NCI-H2081 treated with DMSO at 0.1 percent for 48 hours (cell line): ENCODE measurements around the gene MMP2.

ENCODE experiments used
- DNase-seq: peaks from one replicate; lab custom pipeline; 2025; lab: John Stamatoyannopoulos, UW

Gene MMP2

GRCh38 chr16:55515111-55515510 lies 36.1 kb downstream of the MMP2 start:
- no peak for DNase-seq

DNA sequence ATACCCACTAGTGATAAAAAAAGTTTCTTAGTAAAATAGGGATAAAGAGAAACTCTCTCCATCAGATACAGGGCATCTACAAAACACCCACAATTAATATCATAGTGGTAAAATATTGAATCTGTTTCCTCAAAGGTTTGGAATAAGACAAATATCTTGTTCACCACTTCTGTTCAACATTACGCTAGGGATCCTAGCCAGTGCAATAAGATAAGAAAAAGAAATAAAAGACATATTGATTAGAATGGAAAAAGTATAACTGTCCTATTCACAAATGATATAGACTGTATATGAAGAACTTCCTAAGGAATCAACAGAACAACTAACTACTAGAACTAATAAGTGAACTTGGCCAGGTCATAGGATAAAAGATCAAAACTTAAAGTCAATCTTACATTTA lies 42.8 kb downstream of the MMP2 start:
- DNase-seq: no peak

- DNase-seq: no peak
Measured at GRCh38 chr16:55526441-55526840, 47.4 kb downstream of the MMP2 start.

DNA sequence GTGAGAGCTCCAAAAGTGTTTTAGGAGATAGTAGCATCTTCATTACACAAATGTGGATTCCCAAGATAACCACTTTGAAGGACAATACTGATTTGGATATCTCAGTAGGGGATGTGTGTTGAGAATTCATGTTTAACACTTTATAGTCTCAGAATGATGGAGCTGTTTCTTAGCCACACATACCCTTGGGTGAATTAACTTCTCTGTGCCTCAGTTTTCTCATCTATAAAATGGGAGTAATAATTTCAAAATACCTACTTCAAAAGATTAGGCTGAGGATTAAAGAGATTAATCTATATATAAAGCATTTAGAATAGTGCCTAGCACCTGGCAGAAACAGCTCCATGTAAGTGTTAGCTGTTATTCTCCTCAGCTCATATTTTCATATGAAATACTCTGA lies 48.9 kb downstream of the MMP2 start:
- DNase-seq: no peak

DNA sequence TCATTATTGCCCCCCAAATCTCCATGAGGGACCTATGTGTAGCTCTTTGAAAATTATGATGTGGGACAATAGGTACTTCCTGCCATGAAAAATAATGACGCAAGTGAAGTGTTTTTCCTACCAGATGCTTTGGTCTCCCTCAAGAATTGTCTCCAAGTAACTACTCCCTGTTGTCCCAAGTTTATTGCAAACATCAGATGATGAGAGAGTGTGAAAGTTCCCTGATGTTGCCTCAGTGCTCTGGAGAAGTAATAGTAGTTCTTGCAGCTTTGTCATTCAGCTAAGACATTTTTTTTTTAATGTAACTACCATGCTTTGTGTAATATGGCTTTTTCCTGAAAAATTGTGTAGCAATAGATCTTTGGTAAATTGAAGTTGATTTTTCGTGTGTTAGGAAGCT lies 50.0 kb downstream of the MMP2 start:
- DNase-seq: no peak

- DNase-seq: no peak
Measured at GRCh38 chr16:55530316-55530856, 51.4 kb downstream of the MMP2 start.

DNA sequence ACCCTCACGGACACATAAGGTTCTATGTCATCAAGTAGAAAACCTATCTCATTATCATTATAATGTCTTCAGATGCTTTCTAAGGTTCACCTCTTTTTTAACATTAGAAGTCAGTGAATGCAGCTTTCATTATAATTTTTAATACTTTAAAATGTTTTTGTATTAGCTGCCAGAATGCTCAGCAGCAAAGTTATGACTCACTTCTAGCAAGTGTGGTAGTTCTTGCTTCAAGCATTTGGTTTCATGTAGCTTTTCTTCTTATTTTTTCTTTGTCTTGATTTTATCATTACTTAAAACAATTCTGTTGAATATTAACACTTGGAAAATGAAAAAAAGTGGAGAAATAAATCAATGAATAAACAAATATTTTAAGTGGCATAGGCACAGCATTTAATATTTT lies 53.2 kb downstream of the MMP2 start:
- no peak for DNase-seq

- no peak for DNase-seq
Measured at GRCh38 chr16:55534756-55535155, 55.8 kb downstream of the MMP2 start.

GRCh38 chr16:55539049-55539448 lies 60.1 kb downstream of the MMP2 start:
- DNase-seq: no peak

DNA sequence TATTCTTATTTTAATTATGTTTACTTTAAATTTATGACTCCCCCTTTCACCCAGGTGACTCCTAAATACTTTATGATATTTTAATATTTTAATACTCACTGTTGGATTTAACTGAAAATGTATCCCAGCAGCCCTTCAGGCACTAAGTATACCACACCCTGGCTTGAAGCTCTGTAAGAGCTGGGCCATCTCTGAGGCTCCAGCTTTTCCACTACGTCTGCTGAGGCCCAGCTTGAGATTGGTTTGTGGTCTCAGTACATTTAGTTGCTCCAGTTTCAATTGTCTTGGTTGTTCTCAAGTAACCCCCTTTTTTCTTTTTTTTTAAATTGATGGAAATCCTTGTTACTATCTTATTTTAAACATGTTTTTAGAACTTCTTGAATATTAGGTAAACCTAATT lies 60.5 kb downstream of the MMP2 start:
- DNase-seq: no peak

- DNase-seq: no peak
Measured at GRCh38 chr16:55540221-55540620, 61.2 kb downstream of the MMP2 start.

DNA sequence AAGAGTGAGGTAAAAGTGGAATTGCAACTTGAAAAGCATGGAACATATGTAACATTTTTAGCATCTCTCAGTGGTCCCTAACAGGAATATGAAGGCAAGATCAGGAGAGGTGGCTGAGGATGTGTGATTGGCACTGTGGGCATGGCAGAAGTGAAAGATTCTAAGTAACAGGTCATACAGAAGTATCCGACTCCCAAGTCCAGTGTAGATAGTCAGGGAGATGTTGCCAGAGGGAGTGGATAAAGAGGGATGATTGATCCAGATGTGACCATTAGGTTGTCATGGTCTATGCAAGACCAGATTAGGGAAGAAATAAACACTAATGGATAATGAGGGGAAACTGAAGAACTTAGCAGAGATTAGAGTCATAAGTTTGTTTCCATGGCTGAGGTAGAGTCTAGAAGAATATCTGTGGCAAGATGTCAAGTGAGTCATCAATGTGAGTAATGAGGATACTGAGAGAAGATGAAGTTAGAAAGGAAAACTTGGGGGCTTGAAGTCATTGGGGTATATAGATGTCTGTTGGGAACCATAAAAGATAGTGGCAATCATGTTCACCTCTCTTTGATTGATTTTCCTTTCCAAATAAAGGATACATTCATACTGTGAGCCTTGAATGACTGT lies 63.6 kb downstream of the MMP2 start:
- no peak for DNase-seq

DNA sequence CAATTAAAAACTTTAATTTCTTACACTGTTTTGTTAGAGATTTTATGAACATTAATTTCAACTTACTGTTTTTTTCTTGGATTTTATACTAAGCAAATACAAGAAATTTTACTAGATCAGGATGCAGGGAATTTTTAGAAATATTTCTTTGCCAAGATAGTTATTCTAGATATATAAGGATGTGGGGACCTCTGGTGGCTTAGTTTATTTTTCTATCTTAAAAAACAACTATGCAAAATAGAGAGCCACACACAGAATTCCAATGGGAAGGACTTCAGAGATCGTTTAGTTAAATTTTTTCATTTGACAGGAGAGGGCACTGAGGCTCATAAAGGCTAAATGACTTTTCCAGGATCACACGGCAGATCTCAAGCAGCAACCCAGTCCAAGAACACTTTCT lies 64.5 kb downstream of the MMP2 start:
- no peak for DNase-seq

GRCh38 chr16:55552621-55553020 lies 73.6 kb downstream of the MMP2 start:
- no peak for DNase-seq

- DNase-seq: no peak
Measured at GRCh38 chr16:55555436-55555835, 76.4 kb downstream of the MMP2 start.
